GM19238 (cell line): ENCODE data around the gene ZNHIT2.
"Not testable (repeated sequence)": the region's sequence is repeated elsewhere in the genome, so short reads cannot be mapped to it uniquely, and the experiment has no call there.

Experiments
- DNase-seq: peaks from one replicate; pipeline ENCODE4 v3.0.0; 2011; ENCODE audit warnings: low spot score; ENCODE audit not compliant: insufficient read length

ZNHIT2 gene

DNA sequence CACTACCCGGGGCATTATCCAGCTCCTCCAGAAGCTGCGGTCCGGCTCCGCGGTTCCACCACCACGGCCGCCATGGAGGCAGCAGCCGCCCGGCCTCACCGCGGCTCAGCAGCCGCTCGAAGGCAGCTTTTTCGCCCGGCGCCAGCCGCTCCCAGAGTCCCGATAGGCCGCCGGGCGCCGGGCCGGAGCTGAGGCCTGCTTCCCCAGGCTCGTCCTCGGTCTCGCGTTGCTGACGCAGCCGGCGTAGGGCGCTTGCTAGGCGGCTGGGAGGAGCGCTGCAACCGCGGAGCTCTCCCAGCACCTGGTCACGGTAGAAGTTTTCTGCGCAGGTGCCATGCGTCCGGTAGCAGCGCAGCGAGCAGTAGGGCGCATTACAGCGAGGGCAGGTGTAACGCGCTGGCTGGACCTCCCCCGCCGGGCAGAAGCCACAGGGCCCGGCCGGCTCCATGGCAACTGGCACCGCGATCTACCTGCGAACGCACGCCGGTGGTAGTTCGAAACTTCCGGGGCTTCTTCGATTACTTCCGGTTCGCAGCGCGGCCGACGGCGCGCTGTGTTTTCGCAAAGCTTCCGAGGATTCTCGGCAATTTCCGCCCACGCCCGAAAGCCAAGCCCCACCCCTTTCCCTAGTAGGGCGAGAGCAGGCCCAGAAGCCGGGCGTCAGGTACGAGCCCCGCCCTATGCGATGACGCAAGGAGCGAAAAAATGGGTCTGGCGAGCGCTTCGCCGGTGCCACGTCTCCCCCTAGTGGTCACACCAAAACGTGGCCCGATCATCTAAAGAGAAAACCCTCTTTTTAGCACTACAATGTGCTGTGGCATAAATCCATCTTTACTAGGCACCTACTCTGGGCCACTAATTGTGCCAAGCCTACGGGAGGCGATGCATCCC is at the start of gene ZNHIT2:
Gene ZNHIT2 (minus strand): TSS at position 496 of the 891 bp plus-strand sequence. CDS start 48 bp downstream, at position 448.
- peak; percentile 82 for DNase-seq

DNA sequence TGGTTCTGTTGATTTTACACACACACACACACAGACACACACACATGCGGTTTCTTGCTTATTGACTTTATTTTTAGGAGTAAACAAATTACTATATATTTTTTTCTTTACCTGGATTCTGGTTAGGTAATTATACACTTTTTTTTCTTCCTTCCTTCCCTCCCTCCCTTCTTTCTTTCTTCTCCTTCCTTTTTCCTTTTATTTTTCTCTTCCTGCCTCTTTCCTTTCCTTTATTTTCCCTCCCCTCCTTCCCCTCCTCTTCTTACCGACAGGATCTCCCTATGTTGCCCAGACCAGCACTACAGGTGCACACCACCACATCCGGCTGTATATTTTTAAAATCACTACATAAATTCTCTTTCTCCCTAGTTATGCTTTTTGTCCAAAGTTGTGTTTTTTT is 49.4 kb upstream of the ZNHIT2 start:
- DNase-seq = no peak

DNA sequence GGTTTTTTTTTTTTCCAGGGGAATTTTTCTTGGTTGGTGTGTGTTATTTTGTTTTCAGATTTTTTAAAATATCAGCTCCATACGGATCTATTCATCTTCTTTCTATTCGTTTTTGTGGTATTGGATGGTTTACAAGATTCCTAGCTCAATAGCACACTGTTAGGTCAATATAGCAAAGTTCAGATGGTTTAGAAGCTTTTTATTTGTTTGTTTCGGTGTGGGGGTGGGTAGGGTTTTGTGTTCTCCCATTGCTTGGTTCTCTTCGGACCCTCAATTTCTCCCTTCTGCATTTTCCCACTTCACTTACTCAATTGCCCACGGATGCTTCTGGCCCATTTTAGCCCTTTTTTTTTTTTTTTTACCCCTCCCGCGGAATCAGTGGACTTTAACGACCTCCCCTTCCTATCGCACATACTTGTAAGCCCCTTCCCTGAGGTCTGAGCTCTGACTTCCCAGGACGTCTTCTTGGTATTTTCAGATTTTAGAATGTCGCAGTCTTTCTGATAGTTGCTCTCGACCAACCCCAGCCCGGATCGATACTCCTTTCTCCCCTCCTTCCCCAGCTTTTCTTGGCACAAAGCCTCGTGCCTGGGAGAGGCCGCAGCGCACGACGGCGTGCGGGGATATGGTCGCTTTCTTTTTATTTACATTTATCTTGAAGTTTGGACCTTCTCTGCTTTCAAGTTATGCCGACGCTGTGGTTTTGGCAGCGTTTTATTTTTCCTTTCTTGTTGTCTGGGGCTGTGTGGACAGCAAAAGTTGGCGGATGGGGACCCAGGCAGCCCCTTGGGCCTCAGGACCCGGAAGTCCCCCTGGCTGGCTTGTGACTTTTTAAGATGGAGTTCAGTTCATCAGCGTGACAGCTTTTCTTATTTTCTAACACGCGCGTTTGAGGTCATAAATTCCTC is 48.2 kb upstream of the ZNHIT2 start:
- DNase-seq = no peak

DNA sequence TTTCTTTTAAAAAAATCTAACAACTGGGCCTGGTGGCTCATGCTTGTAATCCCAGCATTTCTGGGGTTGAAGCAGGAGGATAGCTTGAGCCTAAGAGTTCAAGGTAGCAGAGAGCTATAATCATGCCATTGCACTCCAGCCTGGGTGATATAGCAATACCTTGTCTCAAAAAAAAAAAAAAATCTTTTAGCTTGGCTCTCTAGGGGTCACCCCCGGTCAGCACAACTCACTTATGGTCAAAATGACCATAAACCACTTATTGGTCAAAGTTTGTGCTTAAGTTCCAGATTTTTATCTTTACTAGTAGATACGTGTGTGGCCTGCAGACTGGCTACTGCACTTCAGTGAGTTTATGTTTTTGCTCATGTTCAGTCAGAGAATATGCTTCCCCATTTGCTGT is 46.2 kb upstream of the ZNHIT2 start:
- no peak for DNase-seq

DNA sequence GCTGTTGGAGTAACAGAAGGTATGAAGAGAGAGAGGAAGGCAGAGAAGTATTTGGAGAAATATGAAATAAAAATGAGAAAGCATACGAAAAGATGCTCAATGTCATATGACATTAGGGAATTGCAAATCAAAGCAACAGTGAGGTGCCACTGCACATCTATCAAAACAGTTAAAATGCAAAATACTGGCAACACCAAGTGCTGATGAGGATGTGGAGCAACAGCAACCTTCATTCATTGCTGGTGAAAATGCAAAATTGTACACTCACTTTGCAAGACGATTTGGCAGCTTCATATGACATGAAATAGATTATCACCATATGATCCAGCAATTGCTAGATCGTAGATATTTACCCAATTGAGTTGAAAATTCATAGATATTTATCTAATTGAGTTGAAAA is 43.1 kb upstream of the ZNHIT2 start:
- DNase-seq = no peak

DNA sequence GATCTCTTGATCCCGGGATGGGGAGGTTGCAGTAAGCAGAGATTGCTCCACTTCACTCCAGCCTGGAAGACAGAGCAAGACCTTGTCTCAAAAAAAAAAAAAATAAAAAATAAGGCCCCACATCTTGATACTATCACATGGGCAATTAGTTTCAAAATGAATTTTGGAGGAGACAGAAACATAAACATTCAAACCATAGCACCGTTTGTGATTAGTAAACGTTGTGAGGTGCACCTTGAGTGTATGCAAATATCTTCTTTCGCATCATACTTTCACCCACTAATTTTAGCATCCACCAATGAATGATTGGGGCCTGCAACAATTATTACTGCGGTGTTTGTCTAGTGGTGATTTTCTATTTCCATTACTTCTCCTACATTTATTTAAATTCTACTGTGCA is 41.5 kb upstream of the ZNHIT2 start:
- no peak for DNase-seq

DNA sequence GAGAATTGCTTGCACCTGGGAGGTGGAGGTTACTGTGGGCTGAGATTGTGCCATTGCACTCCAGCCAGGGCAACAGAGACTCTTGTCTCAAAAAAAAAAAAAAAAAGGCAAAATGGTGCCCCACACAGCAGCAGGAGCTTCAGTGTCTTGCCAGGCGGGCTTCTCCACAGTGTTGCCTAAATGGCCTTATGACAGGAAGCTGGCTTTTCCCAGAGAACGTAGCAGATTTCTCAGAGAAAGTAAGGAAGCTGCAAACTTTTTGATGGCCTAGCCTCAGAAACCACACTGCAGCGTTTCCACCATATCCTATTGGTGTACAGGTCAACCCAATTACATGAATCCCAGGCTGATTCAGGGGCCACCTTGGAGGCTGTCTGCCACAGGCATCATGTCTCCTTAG is 39.8 kb upstream of the ZNHIT2 start:
- no peak for DNase-seq

DNA sequence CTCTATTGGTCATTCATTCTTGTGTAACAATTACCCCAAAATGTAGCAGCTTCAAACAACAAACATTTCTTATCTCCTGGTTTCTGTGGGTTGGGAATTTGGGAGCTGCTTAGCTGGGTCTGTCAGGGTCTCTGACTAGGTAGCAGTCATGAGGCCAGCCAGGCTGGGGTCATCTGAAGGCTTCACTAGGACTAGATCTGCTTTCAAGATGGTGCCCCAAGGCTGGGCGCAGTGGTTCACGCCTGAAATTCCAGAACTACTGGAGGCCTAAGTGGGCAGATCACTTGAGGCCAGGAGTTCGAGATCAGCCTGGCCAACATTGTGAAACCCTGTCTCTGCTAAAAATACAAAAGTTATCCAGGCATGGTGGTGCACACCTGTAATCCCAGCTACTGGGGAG is 39.4 kb upstream of the ZNHIT2 start:
- no peak for DNase-seq

DNA sequence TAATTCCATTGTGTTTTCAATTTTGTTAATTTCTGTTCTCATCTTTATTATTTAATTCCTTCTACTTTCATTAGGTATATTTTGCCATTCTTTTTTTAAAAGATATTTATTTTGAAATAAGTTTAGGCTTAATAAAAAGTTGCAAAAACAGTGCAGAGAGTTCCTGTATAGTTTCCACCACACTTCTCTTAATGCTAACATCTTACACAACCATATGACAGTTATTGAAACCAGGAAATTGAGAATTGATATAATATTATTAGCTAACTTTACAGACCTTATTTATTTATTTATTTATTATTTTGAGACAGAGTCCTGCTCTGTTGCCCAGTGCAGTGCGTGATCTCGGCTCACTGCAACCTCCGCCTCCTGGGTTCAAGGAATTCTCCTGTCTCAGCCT is 38.8 kb upstream of the ZNHIT2 start:
- no peak for DNase-seq

DNA sequence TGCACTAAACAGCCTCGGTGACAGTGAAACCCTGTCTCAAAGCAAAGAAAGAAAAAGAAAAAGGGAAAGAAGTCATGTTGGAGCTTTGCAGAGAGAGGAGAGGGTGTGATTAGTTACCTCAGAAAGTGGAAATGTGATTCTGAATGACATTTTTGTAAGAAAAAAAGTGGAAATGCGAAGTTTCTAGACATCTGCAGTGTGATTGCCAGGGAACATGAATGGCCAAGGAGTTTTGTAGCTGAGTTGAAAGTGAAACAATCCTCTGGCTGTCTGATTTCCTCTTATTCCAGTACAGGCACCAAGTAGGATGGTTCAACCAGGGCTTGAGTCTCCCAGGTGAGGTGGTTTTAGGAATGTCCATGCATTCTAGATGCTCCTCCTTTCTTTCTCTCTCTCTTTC is 34.6 kb upstream of the ZNHIT2 start:
- no peak for DNase-seq

DNA sequence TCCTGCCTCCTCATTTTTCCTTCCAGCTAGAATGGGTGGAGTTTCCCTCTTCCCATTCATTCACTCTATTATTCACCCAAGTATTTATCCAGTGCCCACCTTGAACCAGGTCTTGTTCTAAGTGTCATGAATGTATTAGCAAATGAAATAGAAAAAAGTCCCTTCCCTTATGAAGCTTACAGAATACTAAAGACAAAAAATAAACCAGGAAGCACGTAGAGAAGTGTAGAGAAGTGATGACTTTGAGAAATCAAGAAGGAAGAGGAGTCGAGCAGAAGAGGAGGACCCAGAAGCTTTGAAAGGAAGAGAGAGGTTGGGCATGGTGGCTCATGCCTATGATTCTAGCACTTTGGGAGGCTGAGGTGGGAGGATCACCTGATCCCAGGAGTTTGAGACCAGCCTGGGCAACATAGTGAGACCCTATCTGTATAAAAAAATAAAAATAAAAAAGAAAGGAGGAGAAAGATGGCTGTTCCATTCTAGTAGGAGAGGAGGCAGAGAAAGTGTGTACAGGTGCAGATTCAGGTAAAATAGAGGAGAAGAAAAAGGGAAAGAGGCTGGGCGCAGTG is 33.9 kb upstream of the ZNHIT2 start:
- no peak for DNase-seq

DNA sequence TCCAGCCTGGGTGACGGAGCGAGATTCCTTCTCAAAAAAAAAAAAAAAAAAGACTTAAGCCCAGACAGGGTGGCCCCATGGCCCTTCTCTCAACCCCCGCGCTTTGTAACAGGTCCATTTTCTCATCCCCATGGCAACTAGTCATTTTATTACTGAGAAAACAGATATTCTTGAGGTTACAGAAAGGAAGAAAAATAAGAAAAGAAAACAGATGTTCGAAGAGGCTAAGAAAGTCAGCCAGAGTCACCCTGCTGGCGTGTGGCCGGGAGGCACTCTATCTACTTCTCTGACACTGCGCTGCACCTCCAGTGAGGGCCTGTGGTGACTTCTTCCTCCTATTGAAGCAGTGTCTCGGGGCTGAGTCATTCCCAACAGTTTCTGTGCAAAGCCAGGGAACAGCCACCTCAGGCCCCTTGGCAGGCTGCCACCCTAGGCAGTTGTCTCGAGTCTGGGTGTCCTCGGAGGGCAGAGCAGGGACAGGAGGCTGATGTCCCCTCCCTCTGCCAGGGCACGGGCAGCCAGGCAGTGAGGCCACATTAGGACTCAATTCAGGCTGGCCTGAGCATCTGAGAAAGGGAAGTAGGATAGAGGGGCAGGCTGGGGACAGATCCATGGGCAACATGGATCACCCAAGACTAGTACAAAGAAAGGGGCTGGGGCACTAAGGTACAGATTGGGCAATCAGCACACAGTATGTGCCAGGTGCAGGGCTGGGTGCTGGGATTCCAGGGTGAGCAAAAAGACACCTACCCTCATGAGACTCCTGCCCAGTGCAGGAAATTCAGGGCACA is 33.2 kb upstream of the ZNHIT2 start:
- DNase-seq = no peak

DNA sequence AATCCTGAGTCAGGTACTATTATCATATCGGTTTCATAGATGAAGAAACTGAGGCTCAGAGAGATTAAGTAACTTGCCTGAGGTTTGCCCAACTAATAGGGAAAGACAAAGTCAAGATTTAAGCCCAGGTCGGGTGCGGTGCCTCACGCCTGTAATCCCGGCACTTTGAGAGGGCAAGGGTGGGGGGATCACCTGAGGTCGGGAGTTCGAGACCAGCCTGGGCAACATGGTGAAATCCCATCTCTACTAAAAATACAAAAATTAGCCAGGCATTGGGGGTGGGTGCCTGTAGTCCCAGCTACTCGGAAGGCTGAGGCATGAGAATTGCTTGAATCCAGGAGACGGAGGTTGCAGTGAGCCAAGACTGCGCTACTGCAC is 32.6 kb upstream of the ZNHIT2 start:
- not testable (repeated sequence) for DNase-seq

DNA sequence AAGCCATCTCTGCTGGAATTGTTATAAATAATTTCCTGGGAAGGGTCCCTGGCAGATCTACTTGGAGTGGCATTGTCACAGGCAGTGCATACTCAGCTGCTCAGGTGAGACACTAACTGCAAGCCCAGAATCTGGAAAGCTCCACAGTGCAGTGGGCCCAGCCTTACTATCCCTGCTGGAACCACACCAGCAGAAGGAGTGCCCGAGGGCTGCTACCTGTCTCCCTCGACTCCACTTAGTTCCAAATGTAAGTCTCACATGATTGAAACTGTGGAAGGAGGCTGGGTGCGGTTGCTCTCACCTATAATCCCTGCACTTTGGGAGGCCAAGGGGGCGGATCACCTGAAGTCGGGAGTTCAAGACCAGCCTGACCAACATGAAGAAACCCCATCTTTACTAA is 31.2 kb upstream of the ZNHIT2 start:
- no peak for DNase-seq

DNA sequence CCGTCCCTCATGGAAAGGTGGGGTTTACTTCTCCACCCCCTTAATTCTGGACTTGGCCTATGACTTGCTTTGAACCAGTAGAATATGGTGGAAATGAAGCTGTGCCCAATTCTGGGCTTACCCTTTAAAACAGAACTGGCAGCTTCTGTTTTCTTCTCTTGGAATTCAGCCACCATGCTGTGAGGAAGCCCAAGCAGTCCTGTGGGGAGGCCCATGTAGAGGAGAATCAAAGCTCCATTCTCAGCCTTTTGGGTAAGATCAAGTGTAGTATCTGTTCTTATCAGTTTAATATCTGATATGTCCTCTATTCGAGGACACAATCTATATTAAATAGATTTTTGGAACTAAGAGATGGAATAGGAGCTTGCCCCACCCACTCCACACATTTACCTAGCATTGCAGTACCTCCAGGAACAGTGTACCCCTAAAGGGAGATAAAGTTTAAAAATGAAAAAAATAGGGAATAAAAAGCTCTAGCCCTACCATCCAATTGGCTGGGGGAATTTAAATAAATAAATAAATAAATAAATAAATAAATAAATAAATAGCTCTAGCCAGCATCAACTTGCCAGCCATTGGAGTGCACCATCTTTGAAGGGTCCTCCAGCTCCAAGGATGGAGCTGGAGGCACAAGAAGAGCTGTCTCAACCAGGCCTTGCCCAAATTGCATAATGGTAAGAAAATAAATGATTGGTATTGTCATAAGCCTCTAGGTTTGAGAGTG is 30.0 kb upstream of the ZNHIT2 start:
- no peak for DNase-seq

DNA sequence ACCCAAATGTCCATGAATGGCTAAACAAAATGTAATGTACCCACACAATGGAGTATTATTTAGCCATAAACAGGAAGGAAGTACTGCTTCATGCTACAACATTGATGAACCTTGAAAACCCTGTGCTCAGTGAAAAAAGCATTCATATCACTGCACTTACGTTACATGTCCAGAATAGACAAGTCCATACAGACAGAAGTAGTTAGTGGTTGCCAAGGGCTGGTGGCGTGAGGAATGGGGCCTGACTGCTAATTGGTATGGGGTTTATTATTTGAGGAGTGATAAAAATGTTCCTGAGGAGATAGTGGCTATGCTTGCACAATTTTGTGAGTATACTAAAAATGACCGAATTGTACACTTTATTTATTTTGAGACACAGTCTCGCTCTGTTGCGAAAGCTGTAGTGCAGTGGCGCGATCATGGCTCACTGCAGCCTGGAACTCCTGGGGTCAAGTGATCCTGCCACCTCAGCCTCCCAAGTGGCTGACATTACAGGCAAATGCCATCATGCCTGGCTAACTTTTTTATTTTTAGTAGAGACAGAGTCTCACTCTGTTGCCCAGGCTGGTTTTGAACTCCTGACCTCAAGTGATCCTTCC is 24.5 kb upstream of the ZNHIT2 start:
- no peak for DNase-seq

DNA sequence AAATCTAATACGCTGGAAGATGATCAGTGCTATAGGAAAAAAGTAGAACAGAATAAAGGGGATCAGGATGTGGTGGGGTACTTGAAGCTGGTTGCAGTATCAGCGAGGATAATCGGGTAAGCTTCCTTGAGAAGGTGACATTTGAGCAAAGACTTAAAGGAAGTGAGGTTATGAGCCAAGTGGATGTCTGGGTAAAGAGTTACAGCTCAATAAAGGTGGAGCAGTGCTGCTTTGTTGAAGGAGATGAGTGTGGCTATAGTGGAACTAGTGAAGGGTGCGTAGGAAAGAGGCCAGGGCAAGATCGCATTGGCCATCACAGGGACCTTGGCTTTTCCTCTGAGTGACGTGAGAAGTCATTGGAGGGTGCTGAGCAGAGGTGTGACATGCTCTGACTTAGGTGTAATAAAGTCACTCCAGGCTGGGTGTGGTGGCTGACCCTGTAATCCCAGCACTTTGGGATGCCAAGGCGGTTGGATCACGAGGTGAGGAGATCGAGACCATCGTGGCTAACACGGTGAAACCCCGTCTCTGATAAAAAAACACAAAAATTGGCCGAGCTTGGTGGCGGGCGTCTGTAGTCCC is 19.1 kb upstream of the ZNHIT2 start:
- no peak for DNase-seq

DNA sequence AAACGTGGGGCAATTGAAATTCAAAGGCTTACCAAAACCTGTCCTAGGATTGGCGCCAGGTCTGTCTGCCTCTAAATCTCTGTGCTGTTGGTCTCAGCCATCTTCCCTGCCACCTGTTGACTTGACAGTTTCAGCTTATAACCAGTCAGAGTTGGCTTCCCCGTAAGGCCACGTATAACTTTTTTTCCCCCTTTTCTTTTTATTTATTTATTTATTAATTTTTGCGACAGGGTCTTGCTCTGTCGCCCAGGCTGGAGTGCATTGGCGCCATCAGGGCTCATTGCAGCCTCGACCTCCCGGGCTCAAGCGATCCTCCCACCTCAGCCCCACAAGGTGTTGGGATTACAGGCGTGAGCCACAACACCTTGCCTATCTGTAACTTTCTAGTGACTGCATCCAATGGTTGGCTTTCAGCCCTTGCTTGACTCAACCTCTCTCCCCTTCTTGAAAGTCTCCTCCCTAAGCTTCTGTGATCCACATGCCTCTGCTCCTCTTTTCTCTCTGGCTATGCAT is 18.2 kb upstream of the ZNHIT2 start:
- DNase-seq = no peak

DNA sequence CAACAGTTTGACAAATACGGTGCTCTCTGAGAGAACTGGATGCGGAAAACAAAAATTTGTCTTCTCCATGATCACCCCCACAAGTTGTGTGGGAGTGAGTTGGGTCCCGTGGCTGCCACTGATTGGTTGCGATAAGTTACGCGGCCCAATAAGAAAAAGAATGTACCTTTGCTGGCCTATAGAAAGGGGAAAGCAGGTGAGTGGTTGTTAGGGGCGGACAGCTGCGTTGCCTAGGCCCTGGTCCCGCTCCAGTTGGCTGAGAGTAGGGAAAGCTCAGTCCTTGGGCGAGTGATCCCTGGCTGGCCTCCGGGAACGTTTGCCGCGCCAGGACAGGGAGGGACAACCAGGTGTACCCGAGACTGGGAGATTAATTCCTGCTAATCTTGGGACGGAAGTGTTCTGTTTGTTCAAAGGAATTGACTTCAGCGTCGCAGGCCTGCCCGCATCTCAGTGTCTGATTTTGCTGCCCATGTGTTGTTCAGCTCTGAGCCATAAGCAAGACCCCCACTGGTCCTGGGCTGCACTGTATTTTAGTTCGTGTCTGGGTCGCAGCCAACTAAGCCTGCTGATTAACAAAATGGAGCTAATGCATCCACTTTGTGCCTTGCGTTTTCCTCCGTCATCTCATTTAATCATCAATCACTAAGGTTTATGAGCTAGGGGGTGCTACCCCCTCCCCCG is 17.6 kb upstream of the ZNHIT2 start:
- DNase-seq = peak; percentile 86
